ENCODE results near the gene CCDC93. TPM values are rescaled to one million over a fixed set of nuclear protein-coding genes. Genes with fewer than 3 reads are reported as not detected.

The CCDC93 gene
- total RNA-seq, 2 experiments from 2014 or later = 26.2 to 39.5 TPM

DNA sequence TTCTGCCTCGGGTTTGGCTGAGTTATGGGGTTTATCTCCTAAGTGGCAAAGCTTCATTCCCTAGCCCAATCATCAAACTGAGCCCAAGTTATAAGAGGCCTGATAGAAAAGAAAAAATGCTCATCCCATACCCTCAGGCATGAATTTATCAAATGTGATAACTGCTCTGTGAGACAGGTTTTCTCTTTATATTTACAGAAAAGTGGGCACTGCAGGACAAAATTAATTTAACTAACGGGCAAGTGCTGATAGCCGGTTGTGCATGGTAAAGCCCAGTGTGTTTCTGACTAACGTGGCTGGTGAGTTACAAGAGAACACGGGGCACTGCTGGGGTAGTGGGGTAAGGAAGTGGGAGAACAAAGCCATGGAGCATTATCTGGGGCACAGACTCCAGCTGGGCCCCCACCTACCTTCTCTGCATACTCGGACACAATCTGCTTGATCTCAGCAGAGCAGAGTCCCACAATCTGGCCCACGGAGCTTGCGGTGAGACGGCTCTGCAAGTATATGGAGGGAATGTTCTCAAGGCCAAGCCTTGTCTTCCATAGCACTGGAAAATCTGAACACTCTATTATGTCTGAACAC lies 40.3 kb downstream of the CCDC93 start:
- no peak overlapping the region for H3K27ac Mint-ChIP-seq
- intact Hi-C loops (cut with DNase I, micrococcal nuclease) = no loop called here
- H3K9me3 Mint-ChIP-seq (ENCODE audit: low read depth) = no peaks in the 10 kb centered on the region
- ChIA-PET POLR2A (no interaction called here), CTCF (interaction anchor here (1.8 kb wide), 1 partner anchor 30 kb away, joined by 8 read pairs; no protein-coding TSS in a partner anchor)
- no peaks in the 10 kb centered on the region for H3K27me3 Mint-ChIP-seq
- no peak for ATAC-seq
- DNase-seq = no peak
- H3K4me1 Mint-ChIP-seq = no peaks in the 10 kb centered on the region
- no peak overlapping the region for H3K4me3 Mint-ChIP-seq
- peaks cover 53% of the 10 kb centered on the region for H3K36me3 Mint-ChIP-seq (ENCODE audit: low read depth)

DNA sequence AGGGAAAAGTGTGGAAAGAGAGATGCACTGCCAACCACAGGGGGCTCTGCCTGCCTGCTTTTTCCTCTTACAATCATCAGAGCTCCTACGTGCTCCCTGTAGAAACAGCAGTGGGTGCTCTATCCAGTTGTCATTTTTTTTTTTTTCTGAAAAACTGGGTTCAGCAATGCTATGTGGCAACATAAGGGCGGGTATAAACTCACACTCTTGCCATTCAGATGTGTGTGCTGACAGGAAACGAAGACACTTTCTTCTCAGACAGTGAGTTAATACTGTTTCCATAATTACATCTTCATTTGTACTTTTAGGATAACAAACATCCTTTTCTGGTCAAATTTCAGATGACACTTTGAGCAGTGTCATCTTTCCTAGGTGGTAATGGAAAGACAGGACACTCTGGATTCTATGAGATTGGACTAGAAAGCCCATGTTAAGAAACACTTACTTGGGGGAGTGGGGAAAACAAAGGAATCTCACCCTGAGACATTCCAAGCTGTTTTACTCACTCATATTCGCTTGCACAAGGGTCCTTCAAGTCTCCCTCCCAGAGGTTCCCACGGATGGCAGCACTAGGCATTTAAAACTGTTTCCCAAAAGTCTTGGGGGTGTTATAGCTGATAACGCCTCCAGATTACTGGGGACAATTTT lies 41.3 kb downstream of the CCDC93 start:
- POLR2A ChIA-PET = no interaction called here
- H3K27ac Mint-ChIP-seq = no peak overlapping the region

DNA sequence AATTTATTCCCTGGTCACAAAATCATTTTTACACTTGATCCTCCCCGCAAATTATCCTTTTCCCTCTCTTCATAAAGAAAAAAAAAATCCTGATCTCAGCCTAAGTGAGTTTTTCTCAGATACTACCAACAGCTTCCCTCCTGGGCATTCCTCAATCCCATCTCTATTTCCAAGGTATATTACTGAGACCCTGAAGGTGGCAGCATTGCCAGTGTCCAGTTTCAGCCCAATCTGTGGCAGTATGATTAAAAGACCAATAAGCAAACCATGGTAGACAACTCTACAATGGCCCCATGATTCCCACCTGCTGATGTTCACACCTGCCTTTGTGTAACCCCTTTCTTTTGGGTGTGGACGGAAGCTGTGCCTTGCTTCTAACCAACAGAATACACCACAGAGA lies 45.1 kb downstream of the CCDC93 start:
- Mint-ChIP-seq H3K27ac (no peak overlapping the region), H3K4me3 (no peak overlapping the region), H3K36me3 (ENCODE audit: low read depth) (peaks cover 38% of the 10 kb centered on the region), H3K27me3 (no peaks in the 10 kb centered on the region), H3K9me3 (ENCODE audit: low read depth) (no peaks in the 10 kb centered on the region), H3K4me1 (no peaks in the 10 kb centered on the region)
- intact Hi-C loops (cut with DNase I, micrococcal nuclease) = no loop called here
- ATAC-seq (no peak), DNase-seq (no peak)
- ChIA-PET CTCF (interaction anchor here (1.0 kb wide), 1 partner anchor 35 kb away, joined by 6 read pairs; no protein-coding TSS in a partner anchor), POLR2A (no interaction called here)

More for the DNA sequence above, 41.3 kb downstream of the CCDC93 start:
- H3K4me1 Mint-ChIP-seq = no peaks in the 10 kb centered on the region
- DNase-seq = no peak
- H3K27me3 Mint-ChIP-seq = no peaks in the 10 kb centered on the region
- intact Hi-C loops (cut with DNase I, micrococcal nuclease) = no loop called here
- no peaks in the 10 kb centered on the region for H3K9me3 Mint-ChIP-seq (ENCODE audit: low read depth)
- CTCF ChIA-PET = interaction anchor here (0.8 to 1.8 kb wide), 2 partner anchors 26 to 31 kb away, joined by 4 to 8 read pairs; no protein-coding TSS in a partner anchor
- no peak for ATAC-seq
- no peak overlapping the region for H3K4me3 Mint-ChIP-seq
- H3K36me3 Mint-ChIP-seq (ENCODE audit: low read depth) = peaks cover 52% of the 10 kb centered on the region

DNA sequence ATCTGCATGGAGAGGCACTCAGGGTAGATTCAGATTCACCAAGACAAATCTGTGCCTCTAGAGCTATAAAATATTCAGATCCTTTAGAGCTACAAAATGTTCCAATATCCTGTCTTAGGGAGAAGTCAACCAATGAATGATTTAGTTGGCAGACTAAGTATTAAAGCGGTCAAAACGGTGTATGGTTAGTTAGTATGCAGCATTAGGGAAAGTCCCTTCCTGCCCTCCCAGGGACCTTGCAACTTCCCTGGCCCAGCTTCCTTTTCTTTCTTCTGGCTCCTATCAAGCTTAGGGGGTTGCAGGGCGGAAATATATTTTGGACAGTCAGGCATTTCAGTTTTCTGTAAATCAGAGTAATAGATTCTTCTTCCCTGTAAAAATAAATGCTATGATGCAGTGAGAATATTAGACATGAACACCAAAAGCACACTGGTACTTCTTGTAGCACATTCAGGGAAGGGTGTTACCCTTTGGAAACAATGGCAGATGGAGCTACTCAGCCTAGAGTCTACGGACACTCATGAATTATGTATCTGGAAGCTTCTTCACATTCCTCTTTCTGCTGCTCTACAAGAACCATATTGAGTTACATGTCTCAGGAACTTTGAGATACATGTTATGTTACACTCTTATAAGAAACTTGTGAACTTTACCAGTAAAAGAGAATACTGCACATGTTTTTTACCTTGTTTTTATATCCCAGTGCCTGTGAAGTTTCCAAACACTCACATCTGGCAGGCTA lies 45.7 kb downstream of the CCDC93 start:
- POLR2A ChIA-PET = no interaction called here
- ATAC-seq = no peak

DNA sequence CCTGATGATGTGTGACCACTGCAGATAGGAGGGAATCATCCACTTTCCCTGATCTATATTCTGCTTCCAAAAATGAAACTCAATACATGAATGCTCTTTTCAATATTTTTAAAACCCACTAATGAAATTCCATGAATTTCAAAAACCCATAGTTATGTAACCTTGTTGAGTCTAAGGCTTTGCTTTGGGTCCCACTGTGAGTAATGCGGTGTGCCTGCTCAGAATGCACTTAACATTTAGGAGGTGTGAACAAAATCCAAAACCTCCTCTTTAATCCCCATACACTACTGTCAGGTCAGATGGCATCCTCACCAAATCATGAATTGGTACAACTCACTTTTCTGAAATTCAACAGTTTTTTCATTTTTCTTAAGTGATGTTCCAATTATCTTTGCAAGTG lies 50.4 kb downstream of the CCDC93 start:
- Mint-ChIP-seq H3K9me3 (ENCODE audit: low read depth) (no peaks in the 10 kb centered on the region), H3K36me3 (ENCODE audit: low read depth) (peaks cover 19% of the 10 kb centered on the region), H3K4me1 (no peaks in the 10 kb centered on the region), H3K4me3 (no peak overlapping the region), H3K27me3 (no peaks in the 10 kb centered on the region), H3K27ac (no peak overlapping the region)
- intact Hi-C loops (cut with DNase I, micrococcal nuclease) = no loop called here
- ATAC-seq (no peak), DNase-seq (no peak)
- ChIA-PET POLR2A (no interaction called here), CTCF (no interaction called here)

More for the DNA sequence above, 45.7 kb downstream of the CCDC93 start:
- intact Hi-C loops (cut with DNase I, micrococcal nuclease) = no loop called here
- Mint-ChIP-seq H3K27ac (no peak overlapping the region), H3K36me3 (ENCODE audit: low read depth) (peaks cover 37% of the 10 kb centered on the region), H3K9me3 (ENCODE audit: low read depth) (no peaks in the 10 kb centered on the region), H3K27me3 (no peaks in the 10 kb centered on the region), H3K4me3 (no peak overlapping the region), H3K4me1 (no peaks in the 10 kb centered on the region)
- no peak for DNase-seq
- CTCF ChIA-PET = interaction anchor here (0.8 to 1.2 kb wide), 2 partner anchors 33 to 37 kb away, joined by 3 to 4 read pairs; no protein-coding TSS in a partner anchor

DNA sequence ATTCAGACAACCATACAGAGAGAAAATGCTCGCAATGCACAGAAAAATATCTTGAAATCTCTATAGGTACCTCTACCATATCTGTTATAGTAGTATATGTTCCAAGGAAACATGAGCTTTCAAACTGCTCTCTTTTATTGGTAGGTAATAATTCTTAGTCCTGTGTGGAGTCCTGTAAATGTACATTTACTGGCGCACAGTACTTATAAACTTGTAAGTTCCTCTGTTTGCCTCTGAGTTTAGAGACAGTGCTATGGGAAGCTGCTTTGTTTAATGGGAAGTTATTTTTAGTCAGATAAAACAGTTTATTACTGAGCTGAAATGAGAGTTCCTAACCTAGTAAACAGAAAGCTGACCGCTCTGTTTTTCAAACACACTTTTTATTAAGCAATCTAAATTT lies 52.7 kb downstream of the CCDC93 start:
- Mint-ChIP-seq H3K9me3 (ENCODE audit: low read depth) (no peaks in the 10 kb centered on the region), H3K4me3 (no peak overlapping the region), H3K27ac (no peak overlapping the region), H3K27me3 (no peaks in the 10 kb centered on the region), H3K4me1 (no peaks in the 10 kb centered on the region), H3K36me3 (ENCODE audit: low read depth) (peaks cover 33% of the 10 kb centered on the region)
- ChIA-PET POLR2A (no interaction called here), CTCF (interaction anchor here (0.8 to 1.6 kb wide), 2 partner anchors 14 to 42 kb away, joined by 3 read pairs; no protein-coding TSS in a partner anchor)
- DNase-seq = no peak
- ATAC-seq = no peak
- intact Hi-C loops (cut with DNase I, micrococcal nuclease) = no loop called here

DNA sequence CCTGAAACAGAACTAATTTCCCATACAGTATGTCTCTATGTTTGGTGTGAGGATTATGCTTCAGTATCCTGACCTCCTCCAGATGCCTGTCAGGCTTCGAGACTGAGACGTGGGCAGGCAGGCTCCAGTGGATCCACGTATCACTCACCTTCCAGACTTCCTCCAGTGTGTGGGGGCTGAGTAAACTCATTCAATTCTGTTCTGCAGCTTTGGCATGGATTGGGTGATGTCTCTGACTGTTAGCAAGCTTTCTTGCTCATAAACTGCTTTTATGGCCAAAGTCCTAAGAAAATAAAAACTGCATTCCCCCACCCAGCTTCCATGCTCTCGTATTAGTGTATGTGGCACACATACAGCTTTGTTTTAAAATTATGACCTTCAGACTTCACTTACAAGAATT lies 53.6 kb downstream of the CCDC93 start:
- H3K27me3 Mint-ChIP-seq = no peaks in the 10 kb centered on the region
- no peaks in the 10 kb centered on the region for H3K4me1 Mint-ChIP-seq
- H3K36me3 Mint-ChIP-seq (ENCODE audit: low read depth) = peaks cover 34% of the 10 kb centered on the region
- DNase-seq = no peak
- H3K9me3 Mint-ChIP-seq (ENCODE audit: low read depth) = no peaks in the 10 kb centered on the region
- intact Hi-C loops (cut with DNase I, micrococcal nuclease) = no loop called here
- H3K27ac Mint-ChIP-seq = no peak overlapping the region
- ChIA-PET POLR2A (no interaction called here), CTCF (interaction anchor here (1.6 kb wide), 1 partner anchor 15 kb away, joined by 3 read pairs; no protein-coding TSS in a partner anchor)
- no peak for ATAC-seq
- no peak overlapping the region for H3K4me3 Mint-ChIP-seq

DNA sequence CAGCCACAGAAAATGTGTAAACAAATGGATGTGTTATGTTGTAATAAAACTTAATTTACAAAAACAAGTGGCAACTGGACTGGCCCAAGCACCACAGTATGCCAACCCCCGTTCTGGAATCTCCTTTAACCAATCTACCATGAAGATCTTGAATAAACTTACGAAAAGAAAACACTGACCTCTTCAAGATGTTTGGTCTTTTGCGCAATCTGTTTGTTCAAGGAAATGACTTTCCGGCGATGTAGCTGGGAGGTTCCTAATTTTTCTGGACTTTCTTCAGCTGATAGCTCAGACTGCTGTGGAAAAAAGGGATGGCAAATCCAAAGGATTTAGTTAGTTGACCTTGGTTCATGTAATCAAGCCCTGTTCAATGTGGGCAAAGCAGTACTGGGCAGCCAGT lies 55.7 kb downstream of the CCDC93 start:
- no peaks in the 10 kb centered on the region for H3K4me1 Mint-ChIP-seq
- H3K9me3 Mint-ChIP-seq (ENCODE audit: low read depth) = no peaks in the 10 kb centered on the region
- no peaks in the 10 kb centered on the region for H3K27me3 Mint-ChIP-seq
- POLR2A ChIA-PET = no interaction called here
- no peak overlapping the region for H3K27ac Mint-ChIP-seq
- no peak overlapping the region for H3K4me3 Mint-ChIP-seq
- intact Hi-C loops (cut with DNase I, micrococcal nuclease) = loop anchor here in 1 of 2 experiments (5.0 kb wide), 1 partner anchor 44 kb away; no protein-coding TSS in a partner anchor
- DNase-seq (no peak), ATAC-seq (no peak)
- H3K36me3 Mint-ChIP-seq (ENCODE audit: low read depth) = peaks cover 41% of the 10 kb centered on the region
- CTCF ChIA-PET = interaction anchor here (1.6 kb wide), 1 partner anchor 8 kb away, joined by 3 read pairs; no protein-coding TSS in a partner anchor

DNA sequence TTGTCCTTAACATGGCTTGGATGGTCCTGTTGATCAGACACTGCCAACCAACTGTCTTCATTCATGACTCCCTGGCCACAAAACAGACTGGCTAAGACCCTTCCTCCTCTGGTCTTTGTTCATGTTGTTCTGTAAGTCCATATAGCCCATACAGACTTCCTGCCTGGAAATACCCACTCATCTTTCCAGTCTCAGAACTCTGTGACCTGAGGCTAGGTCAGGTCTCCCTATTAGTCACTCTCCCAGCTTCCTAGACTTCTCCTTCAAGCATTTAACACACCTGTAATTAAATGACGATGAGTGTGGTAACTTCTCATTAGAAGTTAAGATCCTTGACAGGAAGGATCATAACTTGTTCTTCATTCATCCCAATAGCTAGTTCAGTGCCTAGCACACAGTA lies 56.3 kb downstream of the CCDC93 start:
- H3K36me3 Mint-ChIP-seq (ENCODE audit: low read depth) = peaks cover 37% of the 10 kb centered on the region
- H3K27me3 Mint-ChIP-seq = no peaks in the 10 kb centered on the region
- CTCF ChIA-PET = interaction anchor here (1.6 kb wide), 1 partner anchor 8 kb away, joined by 3 read pairs; no protein-coding TSS in a partner anchor
- no peak overlapping the region for H3K4me3 Mint-ChIP-seq
- no peaks in the 10 kb centered on the region for H3K9me3 Mint-ChIP-seq (ENCODE audit: low read depth)
- DNase-seq = no peak
- no peaks in the 10 kb centered on the region for H3K4me1 Mint-ChIP-seq
- ATAC-seq = no peak
- intact Hi-C loops (cut with DNase I, micrococcal nuclease) = loop anchor here (2.0 to 5.0 kb wide), 2 partner anchors 45 kb away; no protein-coding TSS in a partner anchor
- POLR2A ChIA-PET = no interaction called here
- peak overlapping the region; percentile 55 for H3K27ac Mint-ChIP-seq

DNA sequence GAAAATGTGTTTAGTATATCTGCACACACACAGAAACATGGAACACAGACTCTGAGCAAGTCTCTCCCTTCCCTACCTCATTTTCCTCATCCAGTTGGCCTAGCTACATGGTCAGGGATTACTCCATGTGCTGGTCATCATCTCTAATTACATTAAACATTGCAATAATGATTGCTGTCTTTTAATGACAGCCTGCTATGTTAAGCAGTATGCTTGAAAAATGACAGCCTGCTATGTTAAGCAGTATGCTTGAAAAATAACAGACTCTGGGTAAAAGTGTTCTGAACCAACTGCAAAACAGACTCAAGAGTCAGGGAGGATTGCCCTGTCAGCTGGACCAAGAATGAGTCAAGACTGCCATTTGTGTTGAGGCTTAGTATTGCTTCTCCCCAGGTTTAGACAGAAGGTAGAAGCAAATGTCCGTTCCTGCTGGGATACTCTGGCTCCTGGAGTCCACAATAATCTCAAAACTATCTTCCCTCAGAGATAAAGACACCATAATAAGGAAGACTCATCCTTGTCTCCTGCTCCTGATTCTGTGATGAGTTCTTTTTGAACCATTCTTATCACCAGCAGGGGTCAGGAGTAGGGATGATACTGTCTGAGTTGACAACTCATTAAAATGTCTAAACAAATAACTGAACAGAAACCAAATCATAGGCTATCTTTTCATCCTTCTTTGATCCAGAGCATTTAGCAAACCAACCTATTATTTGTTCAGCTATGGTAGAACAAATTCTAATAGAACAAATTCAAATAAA lies 57.7 kb downstream of the CCDC93 start:
- ATAC-seq (no peak), DNase-seq (no peak)
- Mint-ChIP-seq H3K9me3 (ENCODE audit: low read depth) (no peaks in the 10 kb centered on the region), H3K4me3 (no peak overlapping the region), H3K27ac (no peak overlapping the region), H3K4me1 (no peaks in the 10 kb centered on the region), H3K36me3 (ENCODE audit: low read depth) (peaks cover 48% of the 10 kb centered on the region), H3K27me3 (no peaks in the 10 kb centered on the region)
- ChIA-PET CTCF (interaction anchor here (1.9 kb wide), 1 partner anchor 47 kb away, joined by 6 read pairs; no protein-coding TSS in a partner anchor), POLR2A (no interaction called here)
- intact Hi-C loops (cut with DNase I, micrococcal nuclease) = loop anchor here (2.0 to 5.0 kb wide), 2 partner anchors 46 to 47 kb away; no protein-coding TSS in a partner anchor

DNA sequence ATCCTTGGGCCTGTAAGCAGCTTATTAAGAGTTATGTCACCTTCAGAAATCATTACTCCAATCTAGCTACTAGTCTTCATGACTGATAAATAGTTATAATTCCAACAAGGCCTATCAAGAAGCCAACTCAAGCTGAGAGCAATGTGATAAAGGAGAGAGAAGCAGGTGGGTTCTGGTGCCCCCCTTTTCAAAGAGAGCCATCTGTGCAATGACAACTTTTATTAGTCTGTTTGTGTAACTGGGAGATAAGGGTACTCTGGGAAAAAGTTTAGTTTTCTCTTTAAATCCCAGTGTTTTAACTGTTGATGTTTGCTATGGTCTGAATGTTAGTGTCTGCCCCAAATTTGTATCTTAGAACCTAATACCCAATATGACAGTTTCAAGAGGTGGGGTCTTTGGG lies 60.6 kb downstream of the CCDC93 start:
- Mint-ChIP-seq H3K36me3 (ENCODE audit: low read depth) (peaks cover 54% of the 10 kb centered on the region), H3K4me1 (no peaks in the 10 kb centered on the region), H3K4me3 (no peak overlapping the region), H3K27ac (no peak overlapping the region), H3K27me3 (no peaks in the 10 kb centered on the region), H3K9me3 (ENCODE audit: low read depth) (no peaks in the 10 kb centered on the region)
- ChIA-PET CTCF (no interaction called here), POLR2A (no interaction called here)
- DNase-seq (no peak), ATAC-seq (no peak)
- intact Hi-C loops (cut with DNase I, micrococcal nuclease) = no loop called here

Measured in activated CD4-positive, alpha-beta T cell treated with anti-CD3 and anti-CD28 coated beads for 36 hours (primary cell).